Measurements from ENCODE around the gene BMPR1A. TPM values are rescaled to one million over a fixed set of nuclear protein-coding genes. Genes with fewer than 3 reads are reported as not detected.

Gene BMPR1A
- total and polyA plus RNA-seq, 2 experiments from 2014 or later = 16.5 to 41.7 TPM

DNA sequence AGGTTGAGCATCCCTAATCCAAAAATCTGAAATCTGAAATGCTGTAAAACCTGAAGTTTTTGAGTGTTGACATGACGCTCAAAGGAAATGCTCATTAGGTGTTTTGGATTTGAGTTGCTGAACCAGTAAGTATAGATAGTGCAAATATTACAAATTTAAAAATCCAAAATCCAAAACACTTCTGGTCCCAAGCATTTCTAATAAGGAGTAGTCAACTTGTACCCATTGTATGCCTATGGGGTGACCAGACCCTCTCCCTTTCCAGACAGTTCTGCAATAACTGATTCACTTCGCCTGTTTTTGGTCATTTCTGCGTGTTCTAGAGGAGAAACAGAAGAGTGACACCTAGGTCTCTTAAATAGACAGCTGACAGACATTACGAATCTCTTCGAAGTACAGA lies 110.7 kb downstream of the BMPR1A start:
- Histone ChIP-seq H3K4me2 (ENCODE audit: unreplicated experiment) (no peak overlapping the region), H3K9me3 (ENCODE audit: low read depth) (no peaks in the 10 kb centered on the region), H3K9ac (no peak overlapping the region), H3F3A (ENCODE audit: insufficient read depth) (no peaks in the 10 kb centered on the region), H3K4me3 (no peak overlapping the region), H2AFZ (no peak overlapping the region), H3K27ac (no peak overlapping the region), H3K4me1 (ENCODE audit: insufficient read depth) (no peaks in the 10 kb centered on the region), H3K9me2 (ENCODE audit: insufficient read depth) (no peaks in the 10 kb centered on the region), H3K27me3 (replicated peaks; ENCODE audit: insufficient read depth) (no peaks in the 10 kb centered on the region), H4K20me1 (ENCODE audit: insufficient read depth) (no peaks in the 10 kb centered on the region; the same call in 1 of the 2 replicates), H3K79me2 (ENCODE audit: insufficient read depth) (peaks cover 30% of the 10 kb centered on the region), H3K36me3 (ENCODE audit: low read depth) (no peaks in the 10 kb centered on the region)
- TF ChIP-seq EZH2 (IDR thresholded peaks at IDR 0.05; ENCODE audit: insufficient read depth, poor library complexity, severe bottlenecking) = no peak
- no peak for TF ChIP-seq EZH2phosphoT487 (IDR thresholded peaks at IDR 0.05; ENCODE audit: insufficient read depth, low read depth)
- no peak for DNase-seq
- in situ Hi-C loops (cut with MboI) = no loop called here
- 97 to 99% methylated on average over 5 of the region's 5 CpGs for WGBS, 2 experiments (ENCODE audit: low coverage in 1 of 2, low lambda C conversion rate in 2 of 2, missing lambda C conversion rate in 2 of 2)

- H3K9me2 ChIP-seq (ENCODE audit: insufficient read depth) = no peaks in the 10 kb centered on the region
- in situ Hi-C loops (cut with MboI) = no loop called here
- no peaks in the 10 kb centered on the region for H3F3A ChIP-seq (ENCODE audit: insufficient read depth)
- no peak overlapping the region for H3K4me3 ChIP-seq
- DNase-seq = no peak
- H3K36me3 ChIP-seq (ENCODE audit: low read depth) = no peaks in the 10 kb centered on the region
- no peaks in the 10 kb centered on the region for H3K4me1 ChIP-seq (ENCODE audit: insufficient read depth)
- no peak overlapping the region for H2AFZ ChIP-seq
- H3K4me2 ChIP-seq (ENCODE audit: unreplicated experiment) = no peak overlapping the region
- no peaks in the 10 kb centered on the region; the same call in 1 of the 2 replicates for H4K20me1 ChIP-seq (ENCODE audit: insufficient read depth)
- H3K9me3 ChIP-seq (ENCODE audit: low read depth) = no peaks in the 10 kb centered on the region
- no peak overlapping the region for H3K9ac ChIP-seq
- peaks cover 38% of the 10 kb centered on the region for H3K79me2 ChIP-seq (ENCODE audit: insufficient read depth)
- no peaks in the 10 kb centered on the region for H3K27me3 ChIP-seq (replicated peaks; ENCODE audit: insufficient read depth)
- no peak overlapping the region for H3K27ac ChIP-seq
- no peak for TF ChIP-seq EZH2phosphoT487 (IDR thresholded peaks at IDR 0.05; ENCODE audit: insufficient read depth, low read depth)
- TF ChIP-seq EZH2 (IDR thresholded peaks at IDR 0.05; ENCODE audit: insufficient read depth, poor library complexity, severe bottlenecking) = no peak
- 37% methylated on average over 6 of the region's 6 CpGs for WGBS, 2 experiments (ENCODE audit: low coverage in 1 of 2, low lambda C conversion rate in 2 of 2, missing lambda C conversion rate in 2 of 2)
Measured at GRCh38 chr10:86868353-86868752, 111.9 kb downstream of the BMPR1A start.

DNA sequence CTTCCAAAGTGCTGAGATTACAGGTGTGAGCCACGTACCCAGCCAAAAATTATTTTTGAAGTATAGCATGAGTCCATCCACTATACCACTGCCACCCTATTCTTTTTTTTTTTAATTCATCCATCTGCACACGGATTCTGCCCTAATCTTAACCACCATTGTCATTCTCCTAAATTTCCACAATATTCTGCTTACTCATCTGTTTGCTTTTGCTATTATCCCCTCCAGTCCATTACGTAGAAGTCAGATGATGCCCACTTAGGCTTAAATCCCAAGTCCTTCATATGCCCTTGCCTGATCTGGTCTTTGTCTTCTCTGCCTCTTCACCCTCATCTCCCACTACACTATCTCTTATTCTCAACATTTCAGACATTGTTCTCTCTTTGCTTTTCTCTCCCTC lies 114.3 kb downstream of the BMPR1A start:
- DNase-seq = no peak
- H3K27ac ChIP-seq = no peak overlapping the region
- H2AFZ ChIP-seq = no peak overlapping the region
- no peaks in the 10 kb centered on the region for H3K36me3 ChIP-seq (ENCODE audit: low read depth)
- no peaks in the 10 kb centered on the region for H3K4me1 ChIP-seq (ENCODE audit: insufficient read depth)
- H3K27me3 ChIP-seq (replicated peaks; ENCODE audit: insufficient read depth) = no peaks in the 10 kb centered on the region
- no peak overlapping the region for H3K9ac ChIP-seq
- no peaks in the 10 kb centered on the region for H3K9me3 ChIP-seq (ENCODE audit: low read depth)
- no peaks in the 10 kb centered on the region for H3K9me2 ChIP-seq (ENCODE audit: insufficient read depth)
- TF ChIP-seq EZH2phosphoT487 (IDR thresholded peaks at IDR 0.05; ENCODE audit: insufficient read depth, low read depth) (no peak), EZH2 (IDR thresholded peaks at IDR 0.05; ENCODE audit: insufficient read depth, poor library complexity, severe bottlenecking) (no peak)
- H4K20me1 ChIP-seq (ENCODE audit: insufficient read depth) = no peaks in the 10 kb centered on the region; the same call in 1 of the 2 replicates
- H3K79me2 ChIP-seq (ENCODE audit: insufficient read depth) = peaks cover 45% of the 10 kb centered on the region
- H3K4me3 ChIP-seq = no peak overlapping the region
- H3F3A ChIP-seq (ENCODE audit: insufficient read depth) = no peaks in the 10 kb centered on the region
- 88 to 94% methylated on average over 3 of the region's 3 CpGs for WGBS, 2 experiments (ENCODE audit: low coverage in 1 of 2, low lambda C conversion rate in 2 of 2, missing lambda C conversion rate in 2 of 2)
- in situ Hi-C loops (cut with MboI) = no loop called here
- H3K4me2 ChIP-seq (ENCODE audit: unreplicated experiment) = no peak overlapping the region

DNA sequence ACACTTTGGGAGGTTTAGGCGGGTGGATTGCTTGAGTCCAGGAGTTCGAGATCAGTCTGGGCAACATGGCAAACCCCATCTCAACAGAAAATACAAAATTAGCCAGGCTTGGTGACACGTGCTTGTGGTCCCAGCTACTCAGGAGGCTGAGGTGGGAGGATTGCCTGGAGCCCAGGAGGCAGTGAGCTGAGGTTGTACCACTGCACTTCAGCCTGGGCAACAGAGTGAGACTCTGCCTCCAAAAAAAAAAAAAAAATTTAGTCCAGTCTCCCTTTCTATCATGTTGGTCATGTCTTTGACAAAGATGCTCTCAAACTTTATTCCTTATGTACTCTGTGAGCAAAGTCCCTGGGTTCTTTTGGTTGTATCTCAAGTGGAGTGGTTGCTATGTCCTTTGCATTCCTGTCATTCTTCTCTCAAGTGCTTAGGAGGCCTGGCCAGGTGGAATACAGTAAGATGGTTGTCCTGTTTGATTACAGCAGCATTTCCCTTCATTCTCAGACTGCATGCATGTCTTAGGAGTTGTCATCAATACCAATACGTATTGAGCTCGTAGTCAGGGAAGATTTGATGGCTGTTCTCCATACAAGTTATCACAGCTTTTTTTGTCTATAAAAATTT lies 115.3 kb downstream of the BMPR1A start:
- no peak for DNase-seq
- Histone ChIP-seq H3K4me1 (ENCODE audit: insufficient read depth) (peaks cover 3% of the 10 kb centered on the region; the same call in 1 of the 2 replicates), H3F3A (ENCODE audit: insufficient read depth) (peaks cover 5% of the 10 kb centered on the region; the same call in 1 of the 2 replicates), H3K9me3 (ENCODE audit: low read depth) (no peaks in the 10 kb centered on the region), H3K9ac (no peak overlapping the region), H3K79me2 (ENCODE audit: insufficient read depth) (peaks cover 45% of the 10 kb centered on the region), H3K27me3 (replicated peaks; ENCODE audit: insufficient read depth) (no peaks in the 10 kb centered on the region), H4K20me1 (ENCODE audit: insufficient read depth) (no peaks in the 10 kb centered on the region; the same call in 1 of the 2 replicates), H3K27ac (no peak overlapping the region), H3K9me2 (ENCODE audit: insufficient read depth) (no peaks in the 10 kb centered on the region), H3K36me3 (ENCODE audit: low read depth) (no peaks in the 10 kb centered on the region), H3K4me3 (no peak overlapping the region), H2AFZ (no peak overlapping the region), H3K4me2 (ENCODE audit: unreplicated experiment) (no peak overlapping the region)
- WGBS, 2 experiments (ENCODE audit: low coverage in 1 of 2, low lambda C conversion rate in 2 of 2, missing lambda C conversion rate in 2 of 2) = 89% methylated on average over 5 of the region's 5 CpGs
- TF ChIP-seq EZH2 (IDR thresholded peaks at IDR 0.05; ENCODE audit: insufficient read depth, poor library complexity, severe bottlenecking) = no peak
- TF ChIP-seq EZH2phosphoT487 (IDR thresholded peaks at IDR 0.05; ENCODE audit: insufficient read depth, low read depth) = no peak
- in situ Hi-C loops (cut with MboI) = no loop called here

Data from GM23248 (cell line).